Stimulated activated CD8-positive, alpha-beta memory T cell treated with anti-CD3 and anti-CD28 coated beads, Interleukin-7, amount 100 ng/mL, for 24 hours (primary cell): ENCODE measurements around the gene STIM2.

Source experiments
- DNase-seq: peaks from one replicate; pipeline ENCODE4 v3.0.0-alpha.2; 2020; ENCODE audit warnings: low read depth

The STIM2 gene

GRCh38 chr4:26837993-26838842, 22.4 kb upstream of the STIM2 start:
- no peak for DNase-seq

GRCh38 chr4:26839016-26839415, 21.6 kb upstream of the STIM2 start:
- DNase-seq = no peak

- no peak for DNase-seq
Observed at GRCh38 chr4:26839534-26839951, 21.1 kb upstream of the STIM2 start.

GRCh38 chr4:26840786-26841185, 19.9 kb upstream of the STIM2 start:
- DNase-seq = no peak

- DNase-seq = no peak
Observed at GRCh38 chr4:26842911-26843310, 17.7 kb upstream of the STIM2 start.

GRCh38 chr4:26850528-26850927, 10.1 kb upstream of the STIM2 start:
- no peak for DNase-seq

GRCh38 chr4:26851129-26851528, 9.5 kb upstream of the STIM2 start:
- no peak for DNase-seq

GRCh38 chr4:26854701-26855100, 5.9 kb upstream of the STIM2 start:
- no peak for DNase-seq

- DNase-seq = no peak
Observed at GRCh38 chr4:26856906-26857277, 3.7 kb upstream of the STIM2 start.

- peak; percentile 83 for DNase-seq
Observed at GRCh38 chr4:26857278-26858034, 3.2 kb upstream of the STIM2 start.

GRCh38 chr4:26858035-26858918, 2.4 kb upstream of the STIM2 start:
- no peak for DNase-seq

GRCh38 chr4:26858947-26859401, 1.7 kb upstream of the STIM2 start:
- no peak for DNase-seq

GRCh38 chr4:26859762-26860156, 882 bp upstream of the STIM2 start:
- no peak for DNase-seq

GRCh38 chr4:26860922-26861433, 337 bp downstream of the STIM2 start:
- DNase-seq = no peak

- peak; percentile 40 for DNase-seq
Observed at GRCh38 chr4:26861434-26862186, 969 bp downstream of the STIM2 start.

GRCh38 chr4:26862381-26862915, 1.8 kb downstream of the STIM2 start:
- no peak for DNase-seq

- no peak for DNase-seq
Observed at GRCh38 chr4:26863512-26863911, 2.9 kb downstream of the STIM2 start.

- DNase-seq = no peak
Observed at GRCh38 chr4:26864899-26865298, 4.3 kb downstream of the STIM2 start.

GRCh38 chr4:26866203-26866602, 5.6 kb downstream of the STIM2 start:
- DNase-seq = no peak

- no peak for DNase-seq
Observed at GRCh38 chr4:26866781-26867180, 6.1 kb downstream of the STIM2 start.
